ENCODE data around the gene SYT7. TPM values are rescaled to one million over a fixed set of nuclear protein-coding genes. Genes with fewer than 3 reads are reported as not detected.

SYT7 gene
- total RNA-seq, 2 experiments from 2014 or later, result not detected

GRCh38 chr11:61587951-61588727, 7.3 kb upstream of the SYT7 start:
- ChIA-PET POLR2A (no interaction called here), CTCF (interaction anchor here (0.7 to 3.5 kb wide), 8 partner anchors 12 to 145 kb away, joined by 3 to 13 read pairs (median 4); no protein-coding TSS in a partner anchor)
- Mint-ChIP-seq H3K36me3 (no peaks in the 10 kb centered on the region), H3K27ac (no peak overlapping the region), H3K27me3 (peaks cover 17% of the 10 kb centered on the region), H3K4me3 (peak overlapping the region; percentile 59), H3K9me3 (no peaks in the 10 kb centered on the region), H3K4me1 (ENCODE audit: low read depth) (peaks cover 12% of the 10 kb centered on the region)
- peak; percentile 73 for DNase-seq
- intact Hi-C loops (cut with micrococcal nuclease), result no loop called here

- Mint-ChIP-seq H3K27ac (no peak overlapping the region), H3K9me3 (no peaks in the 10 kb centered on the region), H3K4me1 (ENCODE audit: low read depth) (peaks cover 12% of the 10 kb centered on the region), H3K27me3 (peaks cover 16% of the 10 kb centered on the region), H3K36me3 (no peaks in the 10 kb centered on the region), H3K4me3 (no peak overlapping the region)
- CTCF ChIA-PET, result interaction anchor here (0.9 to 3.5 kb wide), 6 partner anchors 51 to 146 kb away, joined by 3 to 13 read pairs (median 5); no protein-coding TSS in a partner anchor
- peak; percentile 29 for DNase-seq
- intact Hi-C loops (cut with micrococcal nuclease), result no loop called here
- POLR2A ChIA-PET, result no interaction called here
Observed at GRCh38 chr11:61587541-61587941, 6.7 kb upstream of the SYT7 start.

GRCh38 chr11:61586792-61587430, 6.0 kb upstream of the SYT7 start:
- ChIA-PET CTCF (interaction anchor here (1.7 to 3.5 kb wide), 5 partner anchors 52 to 147 kb away, joined by 3 to 13 read pairs (median 6); no protein-coding TSS in a partner anchor), POLR2A (no interaction called here)
- DNase-seq, result no peak
- Mint-ChIP-seq H3K4me1 (ENCODE audit: low read depth) (peaks cover 13% of the 10 kb centered on the region), H3K9me3 (no peaks in the 10 kb centered on the region), H3K27ac (no peak overlapping the region), H3K27me3 (peaks cover 20% of the 10 kb centered on the region), H3K4me3 (no peak overlapping the region), H3K36me3 (no peaks in the 10 kb centered on the region)
- intact Hi-C loops (cut with micrococcal nuclease), result no loop called here

GRCh38 chr11:61585115-61585514, 4.2 kb upstream of the SYT7 start:
- Mint-ChIP-seq H3K4me1 (ENCODE audit: low read depth) (peaks cover 19% of the 10 kb centered on the region), H3K36me3 (no peaks in the 10 kb centered on the region), H3K4me3 (no peak overlapping the region), H3K27me3 (peaks cover 21% of the 10 kb centered on the region), H3K27ac (no peak overlapping the region), H3K9me3 (no peaks in the 10 kb centered on the region)
- intact Hi-C loops (cut with micrococcal nuclease), result no loop called here
- POLR2A ChIA-PET, result no interaction called here
- no peak for DNase-seq
- CTCF ChIA-PET, result interaction anchor here (0.7 kb wide), 1 partner anchor 44 kb away, joined by 3 read pairs; no protein-coding TSS in a partner anchor

GRCh38 chr11:61581931-61582330, 1.1 kb upstream of the SYT7 start:
- POLR2A ChIA-PET, result no interaction called here

GRCh38 chr11:61580271-61580888, 496 bp downstream of the SYT7 start:
- Mint-ChIP-seq H3K9me3 (no peaks in the 10 kb centered on the region), H3K27me3 (peaks cover 31% of the 10 kb centered on the region), H3K27ac (no peak overlapping the region), H3K36me3 (no peaks in the 10 kb centered on the region), H3K4me1 (ENCODE audit: low read depth) (peaks cover 14% of the 10 kb centered on the region), H3K4me3 (peak overlapping the region; percentile 41)
- no peak for DNase-seq
- CTCF ChIA-PET, result interaction anchor here (0.6 kb wide), 1 partner anchor 16 kb away, joined by 3 read pairs; no protein-coding TSS in a partner anchor
- POLR2A ChIA-PET, result no interaction called here
- intact Hi-C loops (cut with micrococcal nuclease), result no loop called here

More at GRCh38 chr11:61581931-61582330, 1.1 kb upstream of the SYT7 start:
- Mint-ChIP-seq H3K36me3 (no peaks in the 10 kb centered on the region), H3K27me3 (peaks cover 31% of the 10 kb centered on the region), H3K4me3 (peak overlapping the region; percentile 68), H3K9me3 (no peaks in the 10 kb centered on the region), H3K4me1 (ENCODE audit: low read depth) (peaks cover 14% of the 10 kb centered on the region), H3K27ac (no peak overlapping the region)
- DNase-seq, result no peak
- CTCF ChIA-PET, result interaction anchor here (0.6 to 1.3 kb wide), 9 partner anchors 8 to 770 kb away, joined by 3 to 4 read pairs (median 3); no protein-coding TSS in a partner anchor
- intact Hi-C loops (cut with micrococcal nuclease), result no loop called here

GRCh38 chr11:61579676-61580270, 1.1 kb downstream of the SYT7 start:
- intact Hi-C loops (cut with micrococcal nuclease), result no loop called here
- ChIA-PET POLR2A (no interaction called here), CTCF (interaction anchor here (0.6 kb wide), 1 partner anchor 17 kb away, joined by 3 read pairs; no protein-coding TSS in a partner anchor)
- peaks cover 33% of the 10 kb centered on the region for H3K27me3 Mint-ChIP-seq
- H3K9me3 Mint-ChIP-seq, result no peaks in the 10 kb centered on the region
- no peak for DNase-seq
- H3K36me3 Mint-ChIP-seq, result no peaks in the 10 kb centered on the region
- peaks cover 14% of the 10 kb centered on the region for H3K4me1 Mint-ChIP-seq (ENCODE audit: low read depth)
- no peak overlapping the region for H3K27ac Mint-ChIP-seq
- H3K4me3 Mint-ChIP-seq, result peak overlapping the region; percentile 41

- Mint-ChIP-seq H3K9me3 (no peaks in the 10 kb centered on the region), H3K4me1 (ENCODE audit: low read depth) (peaks cover 14% of the 10 kb centered on the region), H3K4me3 (peak overlapping the region; percentile 41), H3K27me3 (peaks cover 33% of the 10 kb centered on the region), H3K27ac (no peak overlapping the region), H3K36me3 (no peaks in the 10 kb centered on the region)
- ChIA-PET CTCF (interaction anchor here (1.2 kb wide), 1 partner anchor 14 kb away, joined by 4 read pairs; no protein-coding TSS in a partner anchor), POLR2A (no interaction called here)
- intact Hi-C loops (cut with micrococcal nuclease), result no loop called here
- no peak for DNase-seq
Observed at GRCh38 chr11:61578819-61579675, 1.8 kb downstream of the SYT7 start.

- H3K4me1 Mint-ChIP-seq (ENCODE audit: low read depth), result peaks cover 14% of the 10 kb centered on the region
- CTCF ChIA-PET, result interaction anchor here (1.1 kb wide), 1 partner anchor 11 kb away, joined by 4 read pairs; no protein-coding TSS in a partner anchor
- no peak for DNase-seq
- H3K36me3 Mint-ChIP-seq, result no peaks in the 10 kb centered on the region
- intact Hi-C loops (cut with micrococcal nuclease), result no loop called here
- POLR2A ChIA-PET, result no interaction called here
- no peak overlapping the region for H3K4me3 Mint-ChIP-seq
- H3K27me3 Mint-ChIP-seq, result peaks cover 33% of the 10 kb centered on the region
- no peak overlapping the region for H3K27ac Mint-ChIP-seq
- no peaks in the 10 kb centered on the region for H3K9me3 Mint-ChIP-seq
Observed at GRCh38 chr11:61577383-61578118, 3.3 kb downstream of the SYT7 start.

GRCh38 chr11:61575886-61576861, 4.7 kb downstream of the SYT7 start:
- POLR2A ChIA-PET, result no interaction called here
- H3K4me3 Mint-ChIP-seq, result no peak overlapping the region

More at GRCh38 chr11:61575886-61576861, 4.7 kb downstream of the SYT7 start:
- Mint-ChIP-seq H3K36me3 (no peaks in the 10 kb centered on the region), H3K27ac (no peak overlapping the region), H3K9me3 (no peaks in the 10 kb centered on the region), H3K27me3 (peaks cover 24% of the 10 kb centered on the region), H3K4me1 (ENCODE audit: low read depth) (peaks cover 6% of the 10 kb centered on the region)
- DNase-seq, result no peak
- intact Hi-C loops (cut with micrococcal nuclease), result no loop called here
- CTCF ChIA-PET, result interaction anchor here (0.8 kb wide), 1 partner anchor 12 kb away, joined by 3 read pairs; no protein-coding TSS in a partner anchor

Measured in activated CD4-positive, alpha-beta memory T cell treated with anti-CD3 and anti-CD28 coated beads for 36 hours (primary cell).